ENCODE results near the gene NFKBIB.

NFKBIB gene

DNA sequence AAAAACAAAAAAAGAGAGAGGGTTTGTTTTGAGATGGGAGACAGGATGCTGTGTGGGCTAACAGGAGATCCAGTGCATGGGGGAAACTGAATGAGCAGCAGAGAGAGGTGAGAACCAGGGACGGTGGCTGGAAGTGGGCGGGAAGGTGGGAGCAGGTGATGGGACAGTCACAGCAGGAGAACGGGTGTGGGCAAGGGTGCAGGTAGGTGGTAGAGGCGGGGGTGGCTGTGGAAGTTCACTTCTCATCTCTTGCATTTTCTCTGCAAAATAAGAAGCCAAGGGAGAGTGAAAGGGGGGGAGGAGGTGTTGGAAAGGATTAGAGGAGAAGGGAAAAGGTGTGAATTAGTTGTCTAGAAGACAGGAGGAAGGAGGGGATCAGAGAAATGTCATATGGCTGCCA, 53.9 kb downstream of the NFKBIB start:
- no peak for FAIRE-seq
- DNase-seq (ENCODE audit: insufficient read length, low spot score): no peak

DNA sequence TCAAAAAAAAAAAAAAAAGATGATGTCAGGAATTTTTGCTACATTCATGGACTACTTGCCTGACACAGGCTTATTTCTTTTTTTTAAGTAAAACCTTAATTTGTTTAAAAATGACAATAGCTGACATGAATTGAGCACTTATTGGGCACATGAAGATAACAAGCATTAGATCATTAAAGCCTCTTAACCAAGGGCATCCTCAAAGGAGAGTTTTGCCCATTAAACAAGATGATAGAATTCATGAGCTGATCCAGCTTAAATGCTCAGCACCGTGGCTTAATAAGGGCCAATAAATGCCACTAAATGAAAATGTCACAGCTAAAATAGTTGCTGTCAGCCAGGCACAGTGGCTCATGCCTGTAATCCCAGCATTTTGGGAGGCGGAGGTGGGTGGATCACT, 56.5 kb downstream of the NFKBIB start:
- DNase-seq (ENCODE audit: insufficient read length, low spot score): no peak

DNA sequence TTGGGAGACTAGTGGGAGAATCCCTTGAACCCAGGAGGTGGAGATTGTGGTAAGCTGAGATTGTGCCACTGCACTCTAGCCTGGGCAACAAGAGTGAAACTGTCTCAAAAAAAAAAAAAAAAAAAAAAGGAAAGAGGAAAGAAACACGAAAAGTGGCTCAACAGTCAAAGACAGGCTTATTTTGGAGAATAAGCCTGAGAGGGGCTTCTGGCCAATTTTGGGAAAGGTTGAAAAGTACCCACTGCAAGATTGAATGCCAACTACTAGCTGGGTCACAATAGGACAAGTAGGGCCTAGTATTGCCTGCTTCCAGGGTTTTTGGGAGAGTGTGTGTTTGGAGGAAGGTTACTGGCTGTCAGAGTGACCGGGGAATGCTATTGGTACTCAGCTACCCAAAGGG, 58.5 kb downstream of the NFKBIB start:
- no peak for FAIRE-seq
- DNase-seq (ENCODE audit: insufficient read length, low spot score): no peak

More for the DNA sequence above, 56.5 kb downstream of the NFKBIB start:
- FAIRE-seq: no peak
